NB4 (cell line): Measurements from ENCODE around the gene SLC49A4.

Experiments
- DNase-seq: peaks from one replicate; pipeline ENCODE4 v3.0.0; 2010; ENCODE audit warnings: low read depth
- H3K4me3 ChIP-seq: one replicate; pipeline ENCODE4 v1.5.1; 2011; ENCODE audit warnings: mild to moderate bottlenecking, low read depth, low read length, moderate library complexity
- MYC ChIP-seq: IDR thresholded peaks from 2 replicates; pipeline ENCODE4 v1.6.1; 2011; ENCODE audit warnings: low read depth, low read length
- POLR2A ChIP-seq: IDR thresholded peaks from 2 replicates; pipeline ENCODE4 v1.6.1; 2011; ENCODE audit warnings: mild to moderate bottlenecking; ENCODE audit not compliant: insufficient read length; ENCODE audit errors: extremely low read depth
- TF ChIP-seq, protein P1 (sequence below): IDR thresholded peaks from one replicate; pipeline ENCODE4 v1.5.1; 2012; ENCODE audit warnings: low read depth, low read length
- TF ChIP-seq, protein P2 (sequence below): IDR thresholded peaks from 2 replicates; pipeline ENCODE4 v1.6.1; 2011; ENCODE audit warnings: low read depth, low read length

SLC49A4 gene

DNA sequence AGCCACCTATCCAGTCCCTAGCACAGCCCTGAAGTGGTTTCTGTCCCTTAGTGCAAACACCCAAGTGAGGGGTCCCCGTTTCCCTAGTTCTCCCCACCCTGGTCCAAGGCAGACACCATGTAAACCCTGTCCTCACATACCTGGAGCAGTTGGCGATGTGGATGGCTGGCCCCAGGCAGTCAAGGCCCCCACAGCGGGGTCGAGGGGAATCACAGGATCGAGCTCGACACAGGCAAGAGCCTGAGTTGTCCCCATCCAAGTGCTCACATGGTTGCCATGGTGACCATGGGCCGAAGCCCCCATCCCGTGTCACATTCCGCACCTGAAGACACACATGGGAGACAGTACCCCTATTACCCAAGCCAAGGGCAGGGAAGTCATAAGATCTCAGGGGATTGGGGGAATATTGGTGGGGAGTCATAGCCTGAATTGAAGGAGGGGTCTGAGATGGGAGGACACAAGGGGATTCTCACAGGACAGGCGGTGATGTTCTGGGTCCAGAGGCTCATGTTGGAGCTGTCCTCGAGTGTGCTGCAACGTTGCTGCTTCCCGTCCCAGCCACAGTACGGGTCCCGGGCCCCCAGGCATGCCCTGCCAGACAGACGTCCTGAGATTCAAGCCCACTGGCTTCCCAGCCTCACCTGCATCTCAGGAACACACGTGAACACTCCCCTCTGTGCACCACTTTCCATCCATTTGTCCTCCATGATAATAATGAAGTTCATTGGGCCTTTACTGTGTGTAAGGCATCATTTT lies 120.6 kb downstream of the SLC49A4 start:
- no peak for DNase-seq
- no peak overlapping the region for H3K4me3 ChIP-seq
- TF ChIP-seq, protein P1, sequence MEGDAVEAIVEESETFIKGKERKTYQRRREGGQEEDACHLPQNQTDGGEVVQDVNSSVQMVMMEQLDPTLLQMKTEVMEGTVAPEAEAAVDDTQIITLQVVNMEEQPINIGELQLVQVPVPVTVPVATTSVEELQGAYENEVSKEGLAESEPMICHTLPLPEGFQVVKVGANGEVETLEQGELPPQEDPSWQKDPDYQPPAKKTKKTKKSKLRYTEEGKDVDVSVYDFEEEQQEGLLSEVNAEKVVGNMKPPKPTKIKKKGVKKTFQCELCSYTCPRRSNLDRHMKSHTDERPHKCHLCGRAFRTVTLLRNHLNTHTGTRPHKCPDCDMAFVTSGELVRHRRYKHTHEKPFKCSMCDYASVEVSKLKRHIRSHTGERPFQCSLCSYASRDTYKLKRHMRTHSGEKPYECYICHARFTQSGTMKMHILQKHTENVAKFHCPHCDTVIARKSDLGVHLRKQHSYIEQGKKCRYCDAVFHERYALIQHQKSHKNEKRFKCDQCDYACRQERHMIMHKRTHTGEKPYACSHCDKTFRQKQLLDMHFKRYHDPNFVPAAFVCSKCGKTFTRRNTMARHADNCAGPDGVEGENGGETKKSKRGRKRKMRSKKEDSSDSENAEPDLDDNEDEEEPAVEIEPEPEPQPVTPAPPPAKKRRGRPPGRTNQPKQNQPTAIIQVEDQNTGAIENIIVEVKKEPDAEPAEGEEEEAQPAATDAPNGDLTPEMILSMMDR = no peak
- TF ChIP-seq, protein P2, sequence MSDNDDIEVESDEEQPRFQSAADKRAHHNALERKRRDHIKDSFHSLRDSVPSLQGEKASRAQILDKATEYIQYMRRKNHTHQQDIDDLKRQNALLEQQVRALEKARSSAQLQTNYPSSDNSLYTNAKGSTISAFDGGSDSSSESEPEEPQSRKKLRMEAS = no peak
- TF ChIP-seq POLR2A (no peak), MYC (no peak)

DNA sequence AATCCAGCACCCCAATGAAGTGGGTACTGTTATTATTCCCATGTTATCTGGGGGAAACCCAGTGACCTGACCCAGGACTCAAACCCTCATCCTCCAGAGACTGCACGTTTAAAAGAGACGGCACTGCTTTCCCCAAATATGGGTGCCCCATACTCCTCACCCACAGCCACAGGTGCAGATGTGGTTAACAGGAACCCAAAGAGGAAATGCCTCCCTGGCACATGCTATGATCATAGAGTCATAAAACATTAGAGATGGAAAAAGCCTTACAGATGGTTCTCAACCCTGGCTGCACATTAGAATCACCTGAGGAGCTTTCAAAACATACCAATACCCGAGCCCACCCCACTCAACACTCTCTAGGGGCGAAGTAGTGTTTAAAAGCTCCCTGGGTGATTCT lies 121.2 kb downstream of the SLC49A4 start:
- TF ChIP-seq POLR2A = no peak
- TF ChIP-seq, protein P2 = no peak
- TF ChIP-seq, protein P1 = no peak
- TF ChIP-seq MYC = no peak
- no peak overlapping the region for H3K4me3 ChIP-seq
- no peak for DNase-seq

DNA sequence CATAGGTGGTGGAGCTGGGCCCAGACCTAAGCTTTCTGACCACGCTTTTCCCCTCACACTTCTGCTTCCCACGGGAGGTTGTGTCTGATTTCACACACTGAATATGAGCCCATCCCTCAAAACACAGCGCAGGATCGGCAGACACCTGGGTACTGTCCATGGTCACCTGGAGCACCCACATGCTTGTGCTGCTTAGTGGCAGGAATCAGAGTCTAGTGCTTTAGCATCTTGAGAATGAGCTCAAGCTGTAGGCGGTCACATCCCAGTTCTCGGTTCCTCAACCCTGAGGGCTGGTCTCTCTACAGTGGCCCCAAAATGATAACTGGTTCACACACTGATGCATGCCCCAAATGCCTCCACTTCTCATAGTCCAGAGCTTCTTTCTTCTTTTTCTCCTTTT lies 121.7 kb downstream of the SLC49A4 start:
- TF ChIP-seq, protein P1 = no peak
- no peak for TF ChIP-seq MYC
- no peak for TF ChIP-seq POLR2A
- TF ChIP-seq, protein P2 = no peak
- DNase-seq = no peak
- no peak overlapping the region for H3K4me3 ChIP-seq

DNA sequence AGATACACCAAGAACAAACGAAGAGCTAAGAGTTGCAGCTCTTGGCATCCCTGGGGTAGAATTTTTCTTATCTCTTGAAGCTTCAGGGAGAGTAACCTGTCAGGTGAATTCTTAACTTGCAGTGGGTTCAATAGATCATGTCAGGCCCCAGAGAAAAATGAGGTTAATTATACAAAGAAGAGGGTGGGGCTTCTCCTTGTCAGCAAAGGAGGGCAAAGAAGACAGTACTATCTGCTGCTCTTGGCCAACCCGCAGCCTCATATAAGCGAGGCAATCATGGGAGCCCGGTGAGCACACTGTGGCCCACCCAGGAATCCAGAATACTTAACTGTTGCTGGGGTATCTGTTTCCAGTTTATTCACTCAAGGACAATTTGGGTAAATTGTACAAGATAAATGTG lies 122.5 kb downstream of the SLC49A4 start:
- no peak for DNase-seq
- no peak overlapping the region for H3K4me3 ChIP-seq
- TF ChIP-seq, protein P1 = no peak
- TF ChIP-seq POLR2A = no peak
- TF ChIP-seq, protein P2 = no peak
- no peak for TF ChIP-seq MYC

DNA sequence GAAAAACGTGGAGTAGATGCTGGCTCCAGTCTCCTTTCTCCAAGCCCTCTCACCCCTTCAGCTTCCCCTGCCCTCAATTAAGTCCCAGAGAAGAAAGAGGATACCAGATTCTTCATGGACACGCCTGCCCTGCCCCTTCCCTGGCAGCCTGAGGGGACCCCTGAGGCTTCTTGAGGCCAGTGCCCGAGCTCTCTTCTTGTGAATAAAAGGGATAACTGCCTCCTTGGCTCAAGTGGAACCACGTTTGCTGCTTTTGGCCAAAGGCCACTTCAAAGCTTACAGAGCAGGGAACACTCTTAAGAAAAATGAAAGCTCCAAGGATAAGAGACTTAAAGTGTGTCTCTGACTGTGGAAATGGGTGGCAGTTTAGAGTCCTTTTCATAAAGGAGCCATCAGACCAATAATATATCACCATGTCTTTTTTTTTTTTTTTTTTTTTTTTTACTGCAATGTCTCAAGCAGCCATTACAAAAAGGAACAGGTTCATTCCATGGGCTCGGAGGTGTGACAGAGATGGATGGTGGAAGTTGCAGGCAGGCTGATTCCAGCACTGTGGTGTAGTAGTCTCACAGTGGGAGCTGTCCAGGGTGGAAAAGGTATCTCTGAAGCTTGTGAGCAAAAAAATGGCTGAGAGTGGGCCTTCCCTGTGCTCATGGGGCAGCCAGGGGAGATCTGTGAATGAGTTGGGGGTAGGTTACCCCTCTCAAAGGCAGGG lies 123.9 kb downstream of the SLC49A4 start:
- TF ChIP-seq, protein P2 = no peak
- TF ChIP-seq MYC (no peak), POLR2A (no peak)
- TF ChIP-seq, protein P1 = no peak
- DNase-seq = no peak
- no peak overlapping the region for H3K4me3 ChIP-seq
